LoVo (cell line): Measurements from ENCODE around the gene CHMP6.
"Not testable (repeated sequence)": the region's sequence is repeated elsewhere in the genome, so short reads cannot be mapped to it uniquely, and the experiment has no call there.

Source experiments
- DNase-seq: peaks from one replicate; pipeline ENCODE4 v3.0.0-alpha.2; 2016; ENCODE audit warnings: low spot score

CHMP6 gene

GRCh38 chr17:81030312-81030711, 38.7 kb downstream of the CHMP6 start:
- DNase-seq = not testable (repeated sequence)

DNA sequence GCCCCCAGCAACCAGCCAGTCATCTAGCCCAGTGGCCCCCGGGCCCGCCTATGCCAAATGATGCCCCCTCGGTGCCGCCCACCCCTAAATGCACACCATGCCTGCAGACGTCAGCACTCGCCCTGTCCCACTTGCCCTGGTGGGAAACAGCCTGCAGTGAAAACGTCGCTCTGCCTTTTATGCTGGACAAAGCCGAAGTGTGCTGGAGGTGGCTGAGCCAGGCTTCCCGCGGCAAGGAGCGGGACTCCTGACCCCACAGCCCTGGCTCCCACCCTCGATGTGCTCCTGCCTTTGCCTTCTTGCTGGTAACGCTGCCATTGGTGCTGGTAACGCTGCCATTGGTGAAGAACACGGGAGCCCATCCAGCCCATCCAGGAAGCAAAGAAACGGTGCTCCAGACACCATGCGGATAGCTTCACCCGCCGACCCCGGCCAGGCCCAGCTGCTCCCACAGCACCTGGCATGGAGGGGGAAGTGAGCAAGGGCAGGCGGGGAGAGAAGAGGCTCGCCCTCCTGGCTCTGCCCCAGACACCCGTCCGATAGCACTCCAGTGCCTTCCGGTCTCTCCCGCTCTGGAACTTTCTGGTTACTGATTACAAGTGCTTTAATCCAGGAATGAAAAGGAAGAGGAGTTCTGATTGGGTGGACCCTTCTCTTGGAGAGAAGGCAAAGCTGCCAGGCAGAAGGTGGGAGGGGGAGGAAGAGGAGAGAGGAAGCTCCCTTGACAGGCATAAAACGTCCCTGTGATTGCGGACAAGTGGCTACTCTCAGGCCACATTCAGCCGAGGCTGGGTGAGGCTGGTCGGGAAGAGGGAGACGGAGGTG, 39.3 kb downstream of the CHMP6 start:
- no peak for DNase-seq

DNA sequence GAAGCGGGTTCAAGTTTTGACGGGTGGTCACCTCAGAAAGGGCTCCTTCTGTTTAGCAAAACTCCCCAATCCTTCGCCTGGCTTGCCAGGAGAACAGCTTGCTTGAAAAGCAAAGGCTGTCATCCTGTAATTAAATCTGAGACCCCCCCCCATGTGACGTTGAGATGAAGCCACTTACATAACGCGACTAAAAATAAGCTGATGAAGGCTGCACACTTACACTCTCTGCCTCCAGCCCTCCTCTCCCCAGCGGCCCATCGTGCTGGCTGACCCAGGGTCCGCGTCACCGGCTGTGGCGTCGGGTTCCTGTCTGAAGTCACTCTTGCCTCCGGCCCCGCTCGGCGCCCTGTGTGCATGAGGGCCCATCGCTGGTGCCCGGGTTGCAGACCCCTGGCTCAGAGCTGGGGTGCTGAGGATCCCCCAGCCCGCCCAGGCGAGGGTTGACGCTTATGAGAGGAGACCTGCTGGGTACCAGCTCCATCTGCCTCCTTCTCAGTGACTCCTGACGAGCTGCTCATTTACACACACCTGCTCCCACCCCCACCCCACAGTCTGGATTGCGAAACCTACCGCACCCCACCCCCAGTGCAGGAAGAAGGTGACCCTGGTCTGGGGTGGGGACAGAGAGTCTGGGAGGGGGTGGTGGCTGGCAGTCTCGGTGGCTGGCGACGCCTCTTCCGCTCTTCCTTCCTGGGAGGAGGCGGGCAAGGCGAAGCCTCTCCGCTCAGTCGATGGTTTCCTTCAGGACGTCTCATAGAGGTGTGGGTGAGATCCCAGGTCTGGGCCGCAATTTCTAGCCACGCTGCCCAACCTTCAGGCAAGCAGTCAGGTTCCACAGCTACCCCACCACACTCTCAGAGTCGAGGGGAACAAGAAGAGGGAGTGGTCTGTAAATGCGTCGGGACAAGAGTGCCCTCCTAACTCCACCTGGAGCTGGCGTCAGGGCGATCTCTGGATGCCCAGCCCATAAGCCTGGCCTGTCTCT, 40.2 kb downstream of the CHMP6 start:
- DNase-seq = no peak

DNA sequence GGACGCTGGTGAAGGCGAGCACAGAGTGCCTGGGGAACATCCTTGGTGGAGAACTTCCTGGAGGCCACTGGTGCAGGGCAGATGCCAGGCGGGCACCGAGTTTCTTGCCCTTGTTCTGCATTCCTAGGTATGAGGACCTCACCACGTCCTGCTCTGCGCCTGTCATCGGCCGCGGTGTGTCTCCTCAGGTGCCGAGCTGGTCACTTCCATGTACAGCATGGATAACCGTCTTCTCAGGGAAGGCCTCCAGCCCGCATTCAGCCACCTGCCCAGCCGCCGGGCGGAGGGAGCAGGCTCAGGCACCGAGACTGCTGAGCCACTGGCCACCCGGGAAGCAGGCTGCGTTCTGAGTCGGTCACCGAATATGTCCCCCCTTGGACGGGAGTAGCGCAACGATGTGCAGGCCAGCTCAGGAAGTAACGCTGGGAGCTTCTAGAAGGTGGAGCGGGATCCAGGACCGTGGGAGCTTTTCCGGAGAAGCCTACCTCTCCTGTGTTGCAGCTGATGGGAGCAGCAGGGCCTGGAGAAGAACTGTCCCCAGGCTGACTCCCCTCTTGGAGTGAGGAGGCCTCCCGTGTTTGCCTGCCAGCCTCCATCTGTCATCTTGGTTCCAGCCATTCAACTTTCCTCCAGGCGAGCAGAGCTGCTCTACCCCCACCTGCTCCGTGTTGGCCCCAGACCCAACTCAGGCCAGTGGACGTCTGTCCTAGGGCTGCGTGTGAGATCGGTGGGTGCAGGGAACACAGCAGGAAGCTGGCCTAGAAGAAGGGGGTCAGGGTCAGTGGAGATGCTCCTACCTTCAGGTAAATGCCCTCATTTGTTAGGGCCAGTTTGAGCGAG, 41.2 kb downstream of the CHMP6 start:
- no peak for DNase-seq

- no peak for DNase-seq
Measured at GRCh38 chr17:81033535-81034167, 42.0 kb downstream of the CHMP6 start.

DNA sequence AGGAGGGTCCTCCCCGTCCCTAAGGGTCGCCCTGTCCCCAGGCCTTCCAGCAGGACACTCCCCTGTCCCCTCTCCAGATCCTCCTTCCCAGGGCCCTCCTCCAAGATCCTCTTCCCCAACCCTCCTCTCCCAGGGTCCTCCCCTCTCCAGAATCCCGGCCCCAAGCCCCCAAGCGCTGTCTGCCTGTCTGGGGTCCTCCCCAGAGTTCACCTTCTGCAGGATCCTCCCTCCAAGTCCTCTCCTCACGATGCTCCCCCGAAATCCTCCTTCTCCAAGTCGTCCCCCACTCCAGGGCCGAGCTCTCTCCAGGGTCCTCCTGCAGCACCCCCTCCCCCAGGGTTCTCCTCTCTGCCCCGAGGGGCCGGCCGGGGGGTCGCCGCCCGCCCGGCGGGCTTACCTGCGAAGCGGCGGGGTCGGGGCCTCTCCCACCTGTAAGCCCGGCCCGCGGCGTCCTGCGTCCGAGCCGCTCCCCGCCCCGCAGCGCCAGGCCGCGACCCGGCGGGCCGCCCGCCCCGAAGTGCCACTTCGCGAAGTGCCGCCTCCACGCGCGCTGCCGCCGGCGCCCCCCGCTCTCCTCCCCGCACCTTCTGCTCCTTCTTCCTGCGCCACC, 42.6 kb downstream of the CHMP6 start:
- DNase-seq = no peak

GRCh38 chr17:81034779-81035520, 43.3 kb downstream of the CHMP6 start, which contains the start of gene BAIAP2:
Gene BAIAP2, plus strand, starts transcription at chr17:81035151. Its CDS starts 104 bp downstream, at chr17:81035255.
- peak; percentile 95 for DNase-seq

DNA sequence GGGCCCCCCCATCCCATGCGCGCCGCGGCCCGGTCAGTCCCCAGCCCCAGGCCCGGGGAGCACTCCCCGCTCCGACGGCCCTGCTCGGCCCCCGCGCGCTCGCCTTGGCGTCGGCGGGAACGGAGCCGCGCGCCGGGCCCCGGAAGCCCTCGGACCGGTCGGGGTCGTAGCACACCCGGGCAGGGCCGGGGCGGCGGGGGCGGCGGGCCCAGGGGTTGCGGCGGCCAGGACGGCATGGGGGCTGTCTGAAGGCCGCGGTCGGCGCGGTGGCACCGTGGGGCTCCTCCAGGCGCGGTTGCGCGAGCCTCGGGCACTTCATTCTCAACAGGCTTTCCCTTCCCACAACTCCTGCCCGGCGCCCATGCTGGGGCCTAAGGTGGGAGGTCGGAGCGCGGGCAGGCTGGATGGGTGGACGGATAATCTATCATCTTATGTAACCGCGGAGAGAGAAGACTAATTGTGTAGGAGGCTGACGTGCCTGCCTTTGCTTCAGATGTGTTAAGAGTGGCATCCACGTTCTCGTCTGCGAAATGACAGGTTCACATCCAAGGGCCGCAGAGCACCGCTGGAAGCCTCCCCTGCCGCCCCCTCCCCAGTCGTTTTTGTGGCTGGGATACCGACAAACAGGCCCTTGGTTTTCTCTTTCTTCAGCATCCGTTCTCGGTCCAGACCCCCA, 44.0 kb downstream of the CHMP6 start:
- DNase-seq = no peak

DNA sequence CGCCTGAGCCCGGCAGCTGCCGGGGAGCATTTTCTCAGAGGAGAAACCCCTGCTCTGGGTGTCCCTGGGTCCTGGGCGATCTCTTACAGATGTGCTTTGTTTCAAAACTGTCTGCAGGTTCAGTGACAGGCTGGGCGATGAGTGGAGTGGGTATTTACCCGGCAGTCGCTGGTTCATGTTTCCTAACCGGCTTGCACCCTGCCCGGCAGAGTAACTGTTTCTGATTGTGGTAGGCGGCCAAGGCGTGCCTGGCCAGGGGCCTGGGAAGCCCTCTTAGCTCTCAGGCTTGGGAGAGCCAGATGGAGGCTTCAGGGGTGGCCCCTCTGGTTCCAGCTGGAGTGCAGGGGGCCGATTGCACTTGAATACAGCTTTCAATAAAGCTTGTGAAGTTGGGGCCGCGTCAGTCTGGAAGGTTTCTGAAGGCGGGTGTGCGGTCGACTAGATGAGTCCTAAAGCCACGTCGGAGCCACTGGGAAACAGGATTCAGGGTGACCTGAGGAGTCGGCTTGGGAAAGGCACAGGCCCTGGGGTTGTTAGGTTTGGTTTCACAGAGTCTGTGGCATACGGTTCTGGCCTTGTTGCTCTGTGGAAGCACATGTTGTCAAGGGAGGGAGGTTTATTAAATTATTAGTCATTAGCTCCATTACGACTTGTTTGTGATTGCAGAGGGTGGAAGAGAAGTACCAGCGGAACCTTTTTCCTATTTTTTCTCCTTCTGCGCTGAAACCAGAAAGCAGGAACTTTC, 44.7 kb downstream of the CHMP6 start:
- DNase-seq = no peak

DNA sequence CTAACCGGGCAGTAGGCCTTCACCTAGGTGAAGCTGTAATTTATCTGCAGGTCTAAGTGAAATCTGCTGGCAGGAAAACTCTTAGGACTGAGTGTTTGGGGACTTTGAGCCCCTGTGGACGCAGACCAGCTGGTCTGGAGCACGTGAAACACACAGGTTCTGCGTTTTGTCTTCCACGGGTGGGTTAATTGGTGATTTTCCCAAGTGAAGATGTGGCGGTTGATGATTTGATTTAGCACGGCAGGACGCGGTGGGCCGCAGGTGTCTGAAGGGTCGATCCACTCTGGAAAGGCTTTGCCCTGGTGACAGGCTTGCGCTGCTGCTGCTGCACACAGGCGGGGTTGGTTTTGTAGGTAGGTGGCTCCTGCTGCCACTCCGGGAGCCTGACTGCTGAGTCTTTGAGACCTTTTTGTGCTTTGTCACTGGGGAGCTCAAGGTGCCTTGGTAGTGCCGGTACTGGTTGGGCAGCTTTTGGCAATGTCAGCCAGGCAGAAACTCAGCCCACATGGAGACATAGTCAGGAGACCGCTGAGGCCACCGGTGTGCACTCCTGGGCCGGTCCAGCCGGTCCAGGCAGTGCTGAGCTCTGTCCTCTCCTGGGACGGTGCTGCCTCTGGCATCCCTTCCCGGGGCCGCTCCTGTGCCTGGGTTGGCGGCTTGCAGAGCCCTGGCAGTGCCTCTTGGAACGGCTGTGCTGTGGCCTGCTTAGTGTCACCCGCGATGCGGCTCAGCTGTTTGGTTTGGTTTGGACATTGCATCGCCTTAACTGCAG, 45.6 kb downstream of the CHMP6 start:
- no peak for DNase-seq

- peak; percentile 43 for DNase-seq
Measured at GRCh38 chr17:81037798-81038733, 46.4 kb downstream of the CHMP6 start.

DNA sequence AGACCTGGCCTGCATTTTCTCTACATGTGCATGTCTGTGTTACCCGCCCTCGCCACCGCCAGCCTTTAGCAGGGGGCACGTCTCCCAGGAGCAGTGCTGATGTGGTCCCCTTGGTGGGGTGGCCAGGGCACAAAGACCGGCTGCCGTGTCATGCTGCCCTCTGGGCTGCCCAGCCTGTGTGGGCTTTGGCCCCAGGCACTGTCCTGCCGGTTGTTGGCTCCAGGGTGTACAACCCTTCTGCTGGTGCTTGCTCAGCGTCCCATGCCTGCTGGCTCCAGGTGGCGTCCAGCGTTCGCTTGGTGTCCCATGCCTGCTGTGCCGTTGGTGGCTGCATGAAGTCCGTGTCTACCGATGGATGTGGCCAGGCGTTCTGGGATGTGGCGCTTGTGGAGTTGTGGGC, 47.5 kb downstream of the CHMP6 start:
- DNase-seq = no peak

DNA sequence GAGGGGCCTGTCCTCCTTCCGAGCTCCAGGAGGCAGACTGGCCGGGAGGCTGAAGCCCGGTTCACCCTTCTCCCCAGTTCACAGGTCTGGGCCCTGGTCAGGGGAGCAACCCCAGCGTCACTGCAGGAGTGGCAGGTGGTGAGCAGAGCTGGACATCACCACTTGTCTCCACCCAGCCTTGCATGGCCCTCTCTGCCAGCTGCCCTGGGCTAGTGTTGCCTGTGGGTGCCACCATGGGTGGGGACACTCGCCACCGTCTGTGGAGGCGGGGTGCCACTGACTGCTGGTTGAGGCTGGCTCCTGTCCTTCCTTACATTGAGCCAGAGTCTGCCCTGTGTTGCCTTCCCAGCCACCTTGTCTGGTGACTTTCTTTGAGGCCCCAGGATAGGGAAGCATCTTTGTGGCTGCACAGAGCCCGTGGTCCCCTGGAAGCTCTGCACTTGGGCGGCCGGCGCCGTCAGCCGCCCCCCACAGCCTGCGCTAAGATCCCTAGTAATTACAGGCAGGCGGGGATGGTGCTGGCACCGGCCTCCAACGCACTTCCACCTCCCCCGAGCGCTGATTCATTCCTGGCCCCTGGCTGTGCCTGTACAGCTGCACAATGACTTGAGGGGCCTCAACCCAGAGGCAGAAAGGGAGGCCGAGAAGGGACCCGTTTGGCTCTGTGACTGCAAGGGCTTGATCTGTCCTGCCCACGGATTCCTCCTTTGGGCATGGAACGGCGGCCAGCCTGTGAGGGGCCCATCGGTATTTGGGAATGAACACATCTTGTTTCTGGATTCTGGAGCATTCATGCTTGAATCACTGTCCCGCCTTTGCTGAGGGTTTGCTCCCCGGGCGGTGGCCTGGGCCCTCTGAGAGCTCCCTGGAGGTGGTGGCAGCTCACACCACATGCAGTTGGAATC, 48.5 kb downstream of the CHMP6 start:
- DNase-seq = peak; percentile 8

DNA sequence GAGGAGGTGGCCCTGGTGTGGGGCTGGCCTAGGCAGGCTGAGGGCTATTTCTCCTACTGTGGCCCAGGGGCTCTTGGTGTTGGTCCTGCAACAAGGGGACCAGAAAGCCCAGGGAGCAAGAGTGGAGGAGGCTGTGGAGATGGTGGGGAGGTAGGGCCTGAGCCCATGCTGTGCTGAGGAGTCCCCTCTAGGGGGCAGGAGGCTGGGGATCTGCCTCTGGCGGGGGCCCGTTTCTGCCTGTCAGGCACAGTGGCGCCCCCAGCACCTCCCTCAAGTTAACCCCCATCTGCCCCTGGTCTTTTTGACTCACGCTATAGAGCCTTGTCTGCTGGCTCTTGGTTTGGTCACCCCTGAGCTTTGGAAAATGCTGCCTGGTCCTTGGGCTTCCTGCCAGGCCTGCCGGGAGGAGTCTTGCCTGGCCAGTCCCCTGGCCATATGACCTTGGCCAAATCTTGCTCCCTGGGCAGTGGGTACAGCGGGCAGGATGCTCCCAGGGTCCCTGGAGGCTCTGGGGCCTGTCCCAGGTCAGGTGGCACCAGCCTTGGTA, 49.2 kb downstream of the CHMP6 start:
- DNase-seq = no peak

DNA sequence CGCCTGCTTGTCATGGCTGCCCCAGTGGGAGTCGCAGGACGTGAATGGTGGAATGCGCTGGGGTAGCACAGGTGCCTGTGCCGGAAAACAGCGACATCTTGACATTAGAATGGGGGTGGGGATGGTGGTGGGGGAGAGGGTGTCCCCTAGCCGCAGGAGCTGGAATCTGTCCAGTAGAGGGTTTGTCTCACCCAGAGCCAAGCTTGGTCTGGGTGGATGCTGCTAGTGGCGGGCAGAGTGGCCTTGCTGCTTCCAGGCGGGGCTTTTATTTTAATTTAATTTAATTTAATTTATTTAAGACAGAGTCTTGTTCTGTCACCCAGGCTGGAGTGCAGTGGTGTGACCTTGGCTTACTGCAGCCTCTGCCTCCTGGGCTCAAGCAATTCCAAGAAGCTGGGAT, 51.0 kb downstream of the CHMP6 start:
- DNase-seq = no peak

DNA sequence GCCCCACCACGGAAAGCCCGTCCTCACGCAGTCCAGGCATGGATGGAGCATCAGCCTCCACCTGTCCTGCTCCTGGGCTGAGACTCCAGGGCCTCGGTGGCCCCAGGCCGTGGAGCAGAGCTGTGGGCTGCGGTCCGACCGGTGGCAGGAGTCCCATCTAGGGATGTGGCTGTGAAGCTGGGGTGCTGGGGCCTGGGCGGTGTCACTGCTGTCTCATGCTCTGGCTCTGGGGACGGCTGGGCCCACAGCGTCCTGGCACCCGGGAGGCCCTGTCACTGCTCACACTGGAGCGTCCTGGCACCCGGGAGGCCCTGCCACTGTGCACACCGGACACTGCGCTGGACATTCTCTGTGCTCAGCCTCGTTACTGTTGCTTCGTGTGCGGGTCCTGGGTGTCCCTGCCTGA, 51.7 kb downstream of the CHMP6 start:
- DNase-seq = no peak
